Vagina (tissue), 2 donors: ENCODE measurements around the gene CCT6A.
A peak's percentile ranks its signal among the peaks of the same experiment; 100 is the strongest.

Experiments used
- POLR2A ChIP-seq, 2 donors: fragments of 450-650 bp; IDR thresholded peaks; one replicate each; pipeline ENCODE4 v1.6.1; 2017; ENCODE audit warnings: antibody characterized with exemption in 2 of 2, mild to moderate bottlenecking in 2 of 2, moderate library complexity in 2 of 2
- TF ChIP-seq, protein P1 (sequence below), 3 experiments: fragments of 450-650 bp in 2 of 3; fragments of 200-600 bp in 1 of 3; sonication (generic) in 1 of 3; IDR thresholded peaks; one replicate each; pipeline ENCODE4 v1.5.1; 2017 to 2019; ENCODE audit warnings: antibody characterized with exemption in 3 of 3, mild to moderate bottlenecking in 2 of 3, moderate library complexity in 2 of 3

GRCh38 chr7:56074371-56074791 lies 22.8 kb downstream of the CCT6A start:
- no peak for TF ChIP-seq POLR2A (IDR thresholded peaks at IDR 0.05)
- TF ChIP-seq, protein P1, sequence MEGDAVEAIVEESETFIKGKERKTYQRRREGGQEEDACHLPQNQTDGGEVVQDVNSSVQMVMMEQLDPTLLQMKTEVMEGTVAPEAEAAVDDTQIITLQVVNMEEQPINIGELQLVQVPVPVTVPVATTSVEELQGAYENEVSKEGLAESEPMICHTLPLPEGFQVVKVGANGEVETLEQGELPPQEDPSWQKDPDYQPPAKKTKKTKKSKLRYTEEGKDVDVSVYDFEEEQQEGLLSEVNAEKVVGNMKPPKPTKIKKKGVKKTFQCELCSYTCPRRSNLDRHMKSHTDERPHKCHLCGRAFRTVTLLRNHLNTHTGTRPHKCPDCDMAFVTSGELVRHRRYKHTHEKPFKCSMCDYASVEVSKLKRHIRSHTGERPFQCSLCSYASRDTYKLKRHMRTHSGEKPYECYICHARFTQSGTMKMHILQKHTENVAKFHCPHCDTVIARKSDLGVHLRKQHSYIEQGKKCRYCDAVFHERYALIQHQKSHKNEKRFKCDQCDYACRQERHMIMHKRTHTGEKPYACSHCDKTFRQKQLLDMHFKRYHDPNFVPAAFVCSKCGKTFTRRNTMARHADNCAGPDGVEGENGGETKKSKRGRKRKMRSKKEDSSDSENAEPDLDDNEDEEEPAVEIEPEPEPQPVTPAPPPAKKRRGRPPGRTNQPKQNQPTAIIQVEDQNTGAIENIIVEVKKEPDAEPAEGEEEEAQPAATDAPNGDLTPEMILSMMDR (IDR thresholded peaks at IDR 0.05) = peak; percentile 75 to 87 (median 81)
